Glutamatergic neuron (in vitro differentiated cells): ENCODE data around the gene ZNF365. TPM values are rescaled to one million over a fixed set of nuclear protein-coding genes. Genes with fewer than 3 reads are reported as not detected.

Experiments used
- DNase-seq: peaks from one replicate; pipeline ENCODE4 v3.0.0; 2022
- H3K27ac Mint-ChIP-seq: one replicate; pipeline ENCODE4 v1.8.0; 2020; ENCODE audit warnings: mild to moderate bottlenecking, mixed read lengths, inconsistent platforms; ENCODE audit not compliant: unreplicated experiment
- H3K27me3 Mint-ChIP-seq: one replicate; pipeline ENCODE4 v1.8.0; 2020; ENCODE audit warnings: mild to moderate bottlenecking, moderate library complexity, mixed read lengths, inconsistent platforms; ENCODE audit not compliant: unreplicated experiment
- H3K36me3 Mint-ChIP-seq: one replicate; pipeline ENCODE4 v1.8.0; 2020; ENCODE audit warnings: mild to moderate bottlenecking, mixed read lengths, inconsistent platforms; ENCODE audit not compliant: unreplicated experiment
- H3K4me1 Mint-ChIP-seq: one replicate; pipeline ENCODE4 v1.8.0; 2020; ENCODE audit warnings: mild to moderate bottlenecking, low read depth, mixed read lengths, inconsistent platforms; ENCODE audit not compliant: unreplicated experiment
- H3K4me3 Mint-ChIP-seq: one replicate; pipeline ENCODE4 v1.8.0; 2020; ENCODE audit warnings: mild to moderate bottlenecking, mixed read lengths, inconsistent platforms; ENCODE audit not compliant: unreplicated experiment
- H3K9me3 Mint-ChIP-seq: one replicate; pipeline ENCODE4 v1.8.0; 2020; ENCODE audit warnings: mild to moderate bottlenecking, moderate library complexity, mixed read lengths, inconsistent platforms; ENCODE audit not compliant: unreplicated experiment
- total RNA-seq: library from RNA; stranded (reverse); fragmentation: NEBNext Ultra II Directional; extraction: Animal tissue kit (Norgen Biotek cat#: 25700); gene quantifications from one replicate; pipeline ENCODE4 v1.2.1, GENCODE V29; 2021; ENCODE audit not compliant: unreplicated experiment
- TF ChIP-seq, protein P1 (sequence below): fragments of 200-600 bp; sonication (generic); IDR thresholded peaks from one replicate; pipeline ENCODE4 v1.5.0; 2021; ENCODE audit not compliant: partially characterized antibody, unreplicated experiment

The ZNF365 gene
- total RNA-seq, 1 donor from 2014 or later: 0.76 TPM

DNA sequence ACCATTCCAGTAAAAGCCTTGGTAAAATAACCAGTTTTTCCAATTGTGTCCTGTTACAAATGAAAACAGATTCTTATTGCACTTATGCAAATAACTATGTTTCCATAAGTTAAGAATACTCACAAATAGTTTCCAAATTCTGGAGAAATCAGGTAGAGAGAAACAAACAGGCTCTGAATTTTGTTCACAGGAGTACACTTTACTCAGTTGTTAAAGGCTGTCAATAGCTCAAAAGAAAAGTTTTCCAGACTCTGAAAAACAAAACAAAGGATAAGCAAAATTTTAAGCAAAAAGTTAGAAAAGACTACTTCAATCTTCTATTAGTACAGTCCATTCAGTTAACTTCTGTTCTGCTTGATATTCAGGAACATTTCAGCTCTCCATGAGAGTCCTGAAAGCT, 32.8 kb upstream of the ZNF365 start:
- H3K4me1 Mint-ChIP-seq: no peaks in the 10 kb centered on the region
- DNase-seq: no peak
- H3K27me3 Mint-ChIP-seq: no peaks in the 10 kb centered on the region
- H3K27ac Mint-ChIP-seq: no peak overlapping the region
- TF ChIP-seq, protein P1, sequence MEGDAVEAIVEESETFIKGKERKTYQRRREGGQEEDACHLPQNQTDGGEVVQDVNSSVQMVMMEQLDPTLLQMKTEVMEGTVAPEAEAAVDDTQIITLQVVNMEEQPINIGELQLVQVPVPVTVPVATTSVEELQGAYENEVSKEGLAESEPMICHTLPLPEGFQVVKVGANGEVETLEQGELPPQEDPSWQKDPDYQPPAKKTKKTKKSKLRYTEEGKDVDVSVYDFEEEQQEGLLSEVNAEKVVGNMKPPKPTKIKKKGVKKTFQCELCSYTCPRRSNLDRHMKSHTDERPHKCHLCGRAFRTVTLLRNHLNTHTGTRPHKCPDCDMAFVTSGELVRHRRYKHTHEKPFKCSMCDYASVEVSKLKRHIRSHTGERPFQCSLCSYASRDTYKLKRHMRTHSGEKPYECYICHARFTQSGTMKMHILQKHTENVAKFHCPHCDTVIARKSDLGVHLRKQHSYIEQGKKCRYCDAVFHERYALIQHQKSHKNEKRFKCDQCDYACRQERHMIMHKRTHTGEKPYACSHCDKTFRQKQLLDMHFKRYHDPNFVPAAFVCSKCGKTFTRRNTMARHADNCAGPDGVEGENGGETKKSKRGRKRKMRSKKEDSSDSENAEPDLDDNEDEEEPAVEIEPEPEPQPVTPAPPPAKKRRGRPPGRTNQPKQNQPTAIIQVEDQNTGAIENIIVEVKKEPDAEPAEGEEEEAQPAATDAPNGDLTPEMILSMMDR: no peak
- H3K9me3 Mint-ChIP-seq: peaks cover 12% of the 10 kb centered on the region
- H3K36me3 Mint-ChIP-seq: peaks cover 34% of the 10 kb centered on the region
- H3K4me3 Mint-ChIP-seq: no peak overlapping the region

DNA sequence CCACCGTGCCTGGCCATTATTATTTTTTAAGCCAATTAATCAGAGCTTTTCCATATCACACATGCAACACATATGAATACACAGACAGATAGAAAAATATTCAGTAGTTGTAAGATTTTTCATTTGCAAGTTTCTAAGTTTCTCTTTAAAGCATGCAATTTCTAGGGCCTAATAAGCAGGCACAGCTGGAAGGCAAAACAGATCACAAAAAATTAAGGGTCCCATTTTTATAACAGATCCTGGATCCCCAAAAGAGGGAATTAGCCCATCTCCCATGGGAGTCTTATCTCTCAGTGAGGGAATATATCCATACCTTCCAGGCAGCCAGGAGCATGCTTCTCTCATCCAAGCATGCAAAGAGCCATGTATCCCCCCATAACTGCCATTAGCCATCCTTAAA, 31.2 kb upstream of the ZNF365 start:
- Mint-ChIP-seq H3K27me3 (no peaks in the 10 kb centered on the region), H3K4me3 (no peak overlapping the region), H3K36me3 (peaks cover 29% of the 10 kb centered on the region), H3K9me3 (peaks cover 13% of the 10 kb centered on the region), H3K4me1 (no peaks in the 10 kb centered on the region), H3K27ac (no peak overlapping the region)
- DNase-seq: no peak
- TF ChIP-seq, protein P1: no peak

DNA sequence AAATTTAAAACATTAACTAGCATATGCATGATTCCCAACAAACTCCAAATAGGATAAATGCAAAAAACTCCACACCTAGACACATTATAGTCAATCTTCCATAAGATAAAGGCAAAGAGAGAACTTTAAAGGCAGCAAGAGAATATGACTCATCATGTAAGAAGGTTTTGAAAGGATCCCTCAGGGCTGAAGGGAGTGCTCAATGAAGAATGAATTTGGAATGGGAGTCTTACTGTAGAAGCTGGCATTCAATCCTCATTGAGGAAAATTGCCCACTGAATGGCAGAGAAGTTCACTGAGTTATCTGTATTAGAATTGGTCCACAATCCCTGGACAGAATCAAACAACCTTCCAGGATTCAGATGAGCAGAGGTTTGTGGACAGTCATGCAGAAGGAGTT, 26.1 kb upstream of the ZNF365 start:
- no peak overlapping the region for H3K4me3 Mint-ChIP-seq
- DNase-seq: no peak
- H3K27ac Mint-ChIP-seq: no peak overlapping the region
- peaks cover 26% of the 10 kb centered on the region for H3K36me3 Mint-ChIP-seq
- TF ChIP-seq, protein P1: no peak
- no peaks in the 10 kb centered on the region for H3K4me1 Mint-ChIP-seq
- no peaks in the 10 kb centered on the region for H3K27me3 Mint-ChIP-seq
- peaks cover 14% of the 10 kb centered on the region for H3K9me3 Mint-ChIP-seq

DNA sequence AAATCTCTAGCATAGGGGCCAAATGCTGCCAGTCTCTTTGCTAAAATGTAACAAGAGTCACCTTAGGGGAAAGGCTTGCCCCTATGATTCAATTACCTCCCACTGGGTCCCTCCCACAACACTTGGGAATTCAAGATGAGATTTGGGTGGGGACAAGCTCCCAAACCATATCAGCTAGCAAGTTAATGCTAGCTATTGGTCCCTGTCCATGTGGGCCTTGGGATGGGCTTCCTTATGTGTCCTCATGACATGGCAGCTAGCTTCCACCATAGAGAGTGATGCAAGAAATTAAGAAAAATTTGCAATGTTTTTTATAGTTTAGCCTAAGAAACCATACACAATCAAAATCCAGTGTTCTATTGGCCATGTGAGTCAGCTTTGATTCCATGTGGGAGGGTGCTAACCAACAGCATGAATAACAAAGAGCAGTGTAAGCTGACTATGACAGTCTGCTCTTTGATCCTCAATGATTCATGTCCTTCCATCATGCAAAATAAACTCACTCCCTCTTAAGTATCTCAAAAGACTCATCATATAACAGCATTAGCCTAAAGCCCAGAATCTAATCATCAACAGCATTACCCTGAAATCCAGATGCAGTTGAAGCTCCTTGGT, 21.7 kb upstream of the ZNF365 start:
- DNase-seq: no peak
- Mint-ChIP-seq H3K27me3 (no peaks in the 10 kb centered on the region), H3K4me1 (no peaks in the 10 kb centered on the region), H3K4me3 (no peak overlapping the region), H3K9me3 (peaks cover 6% of the 10 kb centered on the region), H3K27ac (no peak overlapping the region), H3K36me3 (peaks cover 10% of the 10 kb centered on the region)
- TF ChIP-seq, protein P1: no peak

DNA sequence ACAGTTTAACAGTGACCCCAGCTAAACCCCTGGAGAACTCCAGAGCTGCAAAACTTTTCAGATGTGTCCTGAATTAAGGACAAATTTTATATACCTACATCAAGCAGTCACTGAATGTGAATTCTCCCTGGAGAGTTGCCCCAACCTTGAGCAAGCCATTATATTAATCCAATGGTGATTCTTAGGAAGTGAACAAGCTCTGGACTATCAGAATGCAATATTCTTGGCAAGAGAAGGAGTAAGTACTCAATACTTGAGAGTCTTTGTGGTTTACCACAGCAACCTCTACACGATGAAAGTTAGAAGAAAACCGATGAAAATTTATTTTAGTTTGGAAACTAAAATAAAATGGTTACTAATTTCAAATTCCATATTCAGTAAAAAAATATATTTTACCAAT, 19.3 kb upstream of the ZNF365 start:
- Mint-ChIP-seq H3K27ac (no peak overlapping the region), H3K27me3 (no peaks in the 10 kb centered on the region), H3K4me1 (no peaks in the 10 kb centered on the region), H3K9me3 (peaks cover 7% of the 10 kb centered on the region), H3K4me3 (no peak overlapping the region), H3K36me3 (peaks cover 10% of the 10 kb centered on the region)
- TF ChIP-seq, protein P1: no peak
- no peak for DNase-seq
